GM12872 (cell line): ENCODE data around the gene CUL3.

Experiments
- TF ChIP-seq, protein P1 (sequence below): IDR thresholded peaks from 3 replicates; pipeline ENCODE4 v1.5.1; 2011; ENCODE audit warnings: low read depth, mild to moderate bottlenecking, low read length, moderate library complexity; ENCODE audit not compliant: insufficient read depth

CUL3 gene

DNA sequence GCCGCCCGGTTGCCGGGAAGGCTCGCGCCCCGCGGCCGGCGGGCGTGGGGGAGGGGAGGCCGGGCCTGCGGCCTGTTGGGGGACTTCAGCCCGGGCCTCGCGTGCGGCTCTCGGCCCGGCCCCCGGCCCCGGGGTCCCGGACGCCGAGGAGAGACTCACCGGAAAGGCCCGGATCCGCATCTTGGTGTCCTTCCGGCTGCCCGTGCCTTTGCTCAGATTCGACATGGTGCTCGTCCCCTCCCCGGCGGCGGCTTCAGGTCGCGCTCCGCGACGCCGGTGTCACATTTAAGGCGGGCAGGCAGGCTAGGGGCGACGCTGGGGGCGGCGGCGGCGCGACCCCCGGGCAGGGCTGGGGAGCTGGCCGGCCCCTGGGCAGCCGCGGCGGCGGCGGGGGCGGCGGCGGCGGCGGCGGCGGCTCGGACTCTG, 365 bp downstream of the CUL3 start:
- TF ChIP-seq, protein P1, sequence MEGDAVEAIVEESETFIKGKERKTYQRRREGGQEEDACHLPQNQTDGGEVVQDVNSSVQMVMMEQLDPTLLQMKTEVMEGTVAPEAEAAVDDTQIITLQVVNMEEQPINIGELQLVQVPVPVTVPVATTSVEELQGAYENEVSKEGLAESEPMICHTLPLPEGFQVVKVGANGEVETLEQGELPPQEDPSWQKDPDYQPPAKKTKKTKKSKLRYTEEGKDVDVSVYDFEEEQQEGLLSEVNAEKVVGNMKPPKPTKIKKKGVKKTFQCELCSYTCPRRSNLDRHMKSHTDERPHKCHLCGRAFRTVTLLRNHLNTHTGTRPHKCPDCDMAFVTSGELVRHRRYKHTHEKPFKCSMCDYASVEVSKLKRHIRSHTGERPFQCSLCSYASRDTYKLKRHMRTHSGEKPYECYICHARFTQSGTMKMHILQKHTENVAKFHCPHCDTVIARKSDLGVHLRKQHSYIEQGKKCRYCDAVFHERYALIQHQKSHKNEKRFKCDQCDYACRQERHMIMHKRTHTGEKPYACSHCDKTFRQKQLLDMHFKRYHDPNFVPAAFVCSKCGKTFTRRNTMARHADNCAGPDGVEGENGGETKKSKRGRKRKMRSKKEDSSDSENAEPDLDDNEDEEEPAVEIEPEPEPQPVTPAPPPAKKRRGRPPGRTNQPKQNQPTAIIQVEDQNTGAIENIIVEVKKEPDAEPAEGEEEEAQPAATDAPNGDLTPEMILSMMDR: no peak

DNA sequence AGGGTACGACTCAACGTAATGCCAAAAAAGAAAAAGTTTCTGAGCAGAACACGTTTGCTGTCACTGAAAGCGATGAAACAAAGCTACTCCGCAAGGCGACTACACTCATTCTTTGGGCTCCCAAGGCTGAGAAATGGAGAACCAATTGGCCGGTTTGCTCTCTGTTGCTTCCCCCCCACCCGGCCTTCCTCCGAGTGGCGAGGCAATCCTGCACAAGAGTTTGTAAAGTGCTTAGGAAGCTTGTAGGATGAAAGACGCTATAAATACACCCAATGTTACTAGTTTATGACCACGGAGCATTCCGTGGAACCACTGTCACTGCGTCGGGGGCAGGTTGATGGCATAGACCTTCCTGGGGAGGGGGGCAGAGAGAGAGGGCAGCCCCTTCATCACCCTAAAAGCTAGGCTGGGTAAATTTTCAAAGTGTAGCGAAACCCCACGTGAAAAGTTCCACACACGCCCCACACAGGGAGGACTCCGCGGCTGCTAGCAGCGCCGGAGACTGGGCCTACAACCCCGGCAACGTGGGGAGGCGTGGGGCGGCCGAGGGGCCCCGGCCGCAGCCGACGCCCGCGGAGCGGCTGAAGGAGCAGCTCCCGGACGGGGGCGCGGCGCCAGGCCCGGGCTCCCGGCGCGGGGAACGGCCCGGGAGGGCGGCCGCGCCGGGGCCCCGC, 915 bp downstream of the CUL3 start:
- TF ChIP-seq, protein P1: no peak

DNA sequence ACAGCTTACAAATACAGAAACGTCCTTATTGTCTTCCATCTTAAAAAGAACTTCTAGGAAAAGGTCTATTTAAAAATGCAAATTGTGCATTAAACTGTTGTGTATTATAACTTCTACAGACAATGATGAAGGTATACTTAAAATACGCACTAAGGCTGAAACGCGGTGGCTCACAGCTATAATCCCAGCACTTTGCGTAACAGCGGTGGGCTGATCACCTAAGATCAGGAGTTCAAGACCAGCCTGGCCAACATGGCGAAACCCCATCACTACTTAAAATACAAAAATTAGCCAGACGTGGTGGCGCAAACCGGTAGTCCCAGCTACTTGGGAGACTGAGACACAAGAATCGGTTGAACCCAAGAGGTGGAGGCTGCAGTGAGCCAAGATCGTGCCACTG, 4.9 kb downstream of the CUL3 start:
- TF ChIP-seq, protein P1: no peak

DNA sequence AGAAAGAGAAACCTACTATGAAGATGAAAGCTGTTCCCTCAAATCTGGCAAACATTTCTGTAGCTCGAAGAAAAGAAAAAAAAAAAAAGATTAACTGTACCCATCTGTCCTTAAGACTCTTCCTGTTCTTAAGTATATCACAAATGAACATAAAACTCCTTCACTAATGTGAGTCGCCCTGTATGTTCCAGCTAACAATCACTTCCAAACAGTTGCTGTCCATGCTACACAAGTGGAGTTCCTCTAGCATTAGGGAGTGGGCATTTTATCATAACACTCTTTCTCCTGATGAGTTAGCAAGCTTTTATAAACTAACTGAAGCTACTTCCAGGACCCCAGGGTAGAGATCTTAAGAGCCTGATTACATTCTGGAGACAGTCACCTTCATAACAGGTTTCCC, 5.8 kb downstream of the CUL3 start:
- TF ChIP-seq, protein P1: no peak

DNA sequence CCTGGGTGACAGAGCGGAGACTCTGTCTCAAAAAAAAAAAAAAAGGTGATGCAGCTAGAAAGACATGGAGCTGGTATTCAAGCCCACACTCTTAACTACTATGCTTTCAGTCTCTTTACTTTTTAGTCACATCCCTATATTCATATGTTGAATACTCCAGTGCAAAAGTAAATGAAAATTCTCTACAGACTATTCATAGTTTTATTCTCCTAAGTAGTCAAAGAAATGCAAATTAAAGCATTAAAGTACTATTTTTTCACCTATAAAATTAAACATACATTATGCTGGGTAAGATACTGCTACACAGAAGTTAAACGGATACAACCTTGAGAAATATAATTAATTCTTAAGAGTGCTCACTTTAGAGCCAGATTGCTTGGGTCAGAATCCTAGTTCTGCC, 7.6 kb downstream of the CUL3 start:
- TF ChIP-seq, protein P1: no peak

DNA sequence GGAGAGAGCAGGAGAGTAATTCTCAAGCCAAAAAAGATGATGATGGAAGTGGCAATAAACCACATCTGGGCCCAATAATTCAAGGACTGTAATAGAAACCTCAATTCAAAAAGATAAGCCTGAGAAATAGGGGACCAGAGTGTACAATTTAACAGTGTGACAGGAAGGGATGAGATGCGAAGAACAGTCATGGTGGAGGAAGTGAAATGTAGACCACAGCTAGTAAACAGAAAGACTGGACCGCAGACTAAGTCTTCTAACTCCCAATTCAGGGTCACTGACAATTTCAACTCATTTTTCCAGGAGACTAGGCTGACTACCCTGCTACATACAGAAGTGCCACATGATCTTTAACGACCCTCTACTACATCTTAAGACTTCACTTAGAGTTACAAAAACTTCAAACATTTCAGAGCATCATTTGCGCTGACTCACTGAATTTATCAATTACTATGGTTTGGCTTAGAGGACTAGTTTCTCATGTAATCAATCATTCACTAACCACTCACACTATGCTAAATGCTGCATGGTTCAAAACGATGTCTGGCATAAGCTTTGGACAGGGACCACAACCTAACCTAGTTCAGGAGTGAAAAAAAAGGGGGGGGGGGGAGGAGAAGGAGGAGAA, 9.0 kb downstream of the CUL3 start:
- TF ChIP-seq, protein P1: no peak

DNA sequence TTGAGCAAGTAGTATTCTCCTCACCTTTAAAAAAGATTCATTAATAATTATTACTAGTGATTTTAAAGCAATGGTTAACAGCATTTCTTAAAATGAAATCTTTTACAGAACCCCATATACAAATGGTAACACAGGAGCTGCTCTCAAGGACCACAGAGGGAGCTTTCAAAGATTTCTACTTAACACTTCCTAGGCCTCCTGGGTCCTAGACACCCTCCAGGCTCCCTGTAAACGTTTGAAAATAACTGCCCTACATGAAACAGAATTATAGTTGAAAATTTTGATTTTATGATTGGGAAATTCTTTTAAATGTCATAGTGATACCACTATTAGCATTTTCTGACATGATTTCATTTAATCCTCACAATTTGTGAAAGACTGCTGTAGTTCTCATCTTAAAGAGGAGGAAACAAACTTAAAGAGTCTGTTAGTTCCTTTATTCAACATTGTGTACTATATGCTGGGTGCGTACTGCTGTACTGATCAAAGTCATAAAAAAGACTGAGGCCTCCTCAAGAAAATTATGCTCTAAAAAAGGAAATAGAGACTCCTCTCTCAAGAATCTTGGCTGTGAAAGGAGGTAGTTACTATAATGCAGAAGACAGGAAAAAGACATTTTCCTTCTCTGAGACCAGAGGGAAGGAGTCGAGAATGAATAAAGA, 10.6 kb downstream of the CUL3 start:
- TF ChIP-seq, protein P1: no peak
